Sigmoid colon (tissue), 4 donors: ENCODE results near the gene CXorf65.

Source experiments
- CTCF ChIP-seq, 4 experiments: fragments of 450-650 bp in 3 of 4; fragments of 200-600 bp in 1 of 4; IDR thresholded peaks; one replicate each; pipeline ENCODE4 v1.5.1; 2016 to 2019; ENCODE audit warnings: antibody characterized with exemption in 4 of 4, mild to moderate bottlenecking in 3 of 4, moderate library complexity in 2 of 4
- EP300 ChIP-seq, 4 donors: sonication (generic); formaldehyde crosslinking; IDR thresholded peaks; one replicate each; pipeline ENCODE4 v1.6.1; 2017; ENCODE audit warnings: antibody characterized with exemption in 4 of 4
- POLR2A ChIP-seq, 2 donors: fragments of 450-650 bp; IDR thresholded peaks; one replicate each; pipeline ENCODE4 v1.6.1; 2016; ENCODE audit warnings: antibody characterized with exemption in 2 of 2, mild to moderate bottlenecking in 2 of 2, moderate library complexity in 2 of 2
- POLR2AphosphoS5 ChIP-seq, 4 donors: sonication (generic); formaldehyde crosslinking; IDR thresholded peaks; one replicate each; pipeline ENCODE4 v1.6.1; 2017; ENCODE audit warnings: antibody characterized with exemption in 4 of 4

- TF ChIP-seq CTCF (IDR thresholded peaks at IDR 0.05) (no peak), POLR2AphosphoS5 (IDR thresholded peaks at IDR 0.05) (no peak), EP300 (IDR thresholded peaks at IDR 0.05) (no peak), POLR2A (IDR thresholded peaks at IDR 0.05) (no peak)
Measured at GRCh38 chrX:71106427-71106826, at the start of gene CXorf65.
